Stomach (tissue), 9 donors: Measurements from ENCODE around the gene TFAP2A. TPM values are rescaled to one million over a fixed set of nuclear protein-coding genes. Genes with fewer than 3 reads are reported as not detected.
A peak's percentile ranks its signal among the peaks of the same experiment; 100 is the strongest.

Source experiments
- DNase-seq, 2 donors: peaks; one replicate each; pipeline versions ENCODE4 v3.0.0 to v3.0.0-alpha.2; 2013 to 2019
- H3K27ac ChIP-seq, 5 donors: fragments of 200-600 bp in 4 of 5; sonication (generic) in 4 of 5; one replicate each; pipeline ENCODE4 v1.5.1; 2013 to 2019; ENCODE audit warnings: mild to moderate bottlenecking in 1 of 5, moderate library complexity in 1 of 5
- H3K27me3 ChIP-seq, 3 donors: fragments of 200-600 bp; sonication (generic); one replicate each; pipeline ENCODE4 v1.5.1; 2017 to 2019; ENCODE audit warnings: mixed run types in 1 of 3
- H3K36me3 ChIP-seq, 4 donors: fragments of 200-600 bp; sonication (generic); 1 replicate in 3 of 4; 2 replicates in 1 of 4; pipeline ENCODE4 v1.5.1; 2016 to 2019
- H3K4me1 ChIP-seq, 4 donors: fragments of 200-600 bp; sonication (generic); one replicate each; pipeline ENCODE4 v1.5.1; 2016 to 2019
- H3K4me3 ChIP-seq, 4 donors: fragments of 200-600 bp; sonication (generic) in 3 of 4; one replicate each; pipeline ENCODE4 v1.5.1; 2016 to 2019; ENCODE audit warnings: mild to moderate bottlenecking in 1 of 4
- H3K9me3 ChIP-seq, 4 donors: fragments of 200-600 bp; sonication (generic); one replicate each; pipeline ENCODE4 v1.5.1; 2016 to 2019
- EP300 ChIP-seq: sonication (generic); formaldehyde crosslinking; IDR thresholded peaks from one replicate; pipeline ENCODE4 v1.6.1; 2017; ENCODE audit warnings: antibody characterized with exemption
- POLR2A ChIP-seq, 4 donors: fragments of 450-650 bp; IDR thresholded peaks; one replicate each; pipeline ENCODE4 v1.6.1; 2016; ENCODE audit warnings: antibody characterized with exemption in 4 of 4, control low read depth in 2 of 4, mild to moderate bottlenecking in 1 of 4, moderate library complexity in 1 of 4
- POLR2AphosphoS5 ChIP-seq, 3 donors: sonication (generic); formaldehyde crosslinking; IDR thresholded peaks; one replicate each; pipeline ENCODE4 v1.6.1; 2016; ENCODE audit warnings: antibody characterized with exemption in 3 of 3
- WGBS, 5 donors: extraction: QIAGEN DNeasy Blood & Tissue Kit in 3 of 5; methylation state at CpG; one replicate each; pipeline versions ENCODE4 v1.1.5 to v1.1.7; 2013 to 2018; 5-methylcytosine and 5-hydroxymethylcytosine counted together
- intact Hi-C: fragments of 100-400 bp; cut with DNase I; formaldehyde crosslinking; loops from one replicate; pipeline ENCODE4 v1.15.1; 2023; ENCODE audit warnings: low total_unique reads
- polyA plus RNA-seq, 3 donors: library from polyadenylated mRNA; stranded (reverse); fragments of 200-250 nt; gene quantifications; one replicate each; pipeline ENCODE4 v1.2.3, GENCODE V29; 2013
- total RNA-seq, 5 donors: library from RNA; depleted of rRNA; stranded (reverse); fragments of >200 nt; gene quantifications; one replicate each; pipeline versions ENCODE4 v1.1.0 to v1.2.3, GENCODE V29; 2014 to 2016
- TF ChIP-seq, protein P1 (sequence below), 7 experiments: fragments of 450-650 bp in 4 of 7; fragments of 200-600 bp in 3 of 7; sonication (generic) in 3 of 7; IDR thresholded peaks; one replicate each; pipeline ENCODE4 v1.5.1; 2016 to 2019; ENCODE audit warnings: antibody characterized with exemption in 7 of 7, control low read depth in 2 of 7, mild to moderate bottlenecking in 1 of 7
- donor health status: healthy with polysubstance abuse.
- donor health status: Bipolar disorder and iron deficiency.
- donor health status: healthy.

The TFAP2A gene
- total and polyA plus RNA-seq, 8 donors, result 0.18 to 10.1 (median 0.50) TPM; not detected in 5

DNA sequence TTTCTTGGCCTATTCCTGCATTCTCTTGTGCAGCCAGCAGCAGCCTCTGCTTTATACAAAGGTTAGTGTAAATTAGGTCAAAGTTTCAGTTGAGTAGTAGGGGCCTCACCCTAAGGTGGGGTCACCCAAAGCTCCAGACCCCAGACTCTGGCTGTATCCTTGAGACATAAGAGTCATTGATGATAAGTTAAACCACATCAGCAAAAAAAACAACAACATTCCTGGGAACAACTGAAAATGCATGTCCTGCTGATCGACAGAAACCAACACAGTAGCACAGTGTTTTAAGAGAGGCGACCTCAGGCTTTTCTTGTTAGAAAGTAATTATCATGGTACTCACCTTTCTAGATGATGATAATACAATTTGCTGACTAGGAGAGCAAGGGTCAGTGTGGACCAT, 52.6 kb downstream of the TFAP2A start:
- intact Hi-C loops, result no loop called here
- Histone ChIP-seq H3K4me1 (no peaks in the 10 kb centered on the region), H3K27me3 (peaks cover 0 to under 1% (median 0%) of the 10 kb centered on the region in 3 donors), H3K9me3 (no peaks in the 10 kb centered on the region), H3K4me3 (no peak overlapping the region), H3K36me3 (no peaks in the 10 kb centered on the region), H3K27ac (no peak overlapping the region)
- DNase-seq, result no peak
- WGBS, 5 donors, result 57 to 72% (median 62%) methylated on average over 2 of the region's 2 CpGs
- TF ChIP-seq POLR2AphosphoS5 (IDR thresholded peaks at IDR 0.05), result no peak
- TF ChIP-seq, protein P1, sequence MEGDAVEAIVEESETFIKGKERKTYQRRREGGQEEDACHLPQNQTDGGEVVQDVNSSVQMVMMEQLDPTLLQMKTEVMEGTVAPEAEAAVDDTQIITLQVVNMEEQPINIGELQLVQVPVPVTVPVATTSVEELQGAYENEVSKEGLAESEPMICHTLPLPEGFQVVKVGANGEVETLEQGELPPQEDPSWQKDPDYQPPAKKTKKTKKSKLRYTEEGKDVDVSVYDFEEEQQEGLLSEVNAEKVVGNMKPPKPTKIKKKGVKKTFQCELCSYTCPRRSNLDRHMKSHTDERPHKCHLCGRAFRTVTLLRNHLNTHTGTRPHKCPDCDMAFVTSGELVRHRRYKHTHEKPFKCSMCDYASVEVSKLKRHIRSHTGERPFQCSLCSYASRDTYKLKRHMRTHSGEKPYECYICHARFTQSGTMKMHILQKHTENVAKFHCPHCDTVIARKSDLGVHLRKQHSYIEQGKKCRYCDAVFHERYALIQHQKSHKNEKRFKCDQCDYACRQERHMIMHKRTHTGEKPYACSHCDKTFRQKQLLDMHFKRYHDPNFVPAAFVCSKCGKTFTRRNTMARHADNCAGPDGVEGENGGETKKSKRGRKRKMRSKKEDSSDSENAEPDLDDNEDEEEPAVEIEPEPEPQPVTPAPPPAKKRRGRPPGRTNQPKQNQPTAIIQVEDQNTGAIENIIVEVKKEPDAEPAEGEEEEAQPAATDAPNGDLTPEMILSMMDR (IDR thresholded peaks at IDR 0.05), result no peak
- TF ChIP-seq EP300, result no peak
- no peak for TF ChIP-seq POLR2A (IDR thresholded peaks at IDR 0.05)

- H3K27ac ChIP-seq, result no peak overlapping the region
- WGBS, 5 donors, result 65 to 92% (median 89%) methylated on average over 4 of the region's 4 CpGs
- H3K4me1 ChIP-seq, result no peaks in the 10 kb centered on the region
- intact Hi-C loops, result no loop called here
- DNase-seq, result no peak
- H3K4me3 ChIP-seq, result no peak overlapping the region
- no peaks in the 10 kb centered on the region for H3K9me3 ChIP-seq
- TF ChIP-seq, protein P1 (IDR thresholded peaks at IDR 0.05), result no peak
- no peak for TF ChIP-seq POLR2A (IDR thresholded peaks at IDR 0.05)
- TF ChIP-seq EP300, result no peak
- TF ChIP-seq POLR2AphosphoS5 (IDR thresholded peaks at IDR 0.05), result no peak
- no peaks in the 10 kb centered on the region for H3K36me3 ChIP-seq
- peaks cover 0 to 3% (median 0%) of the 10 kb centered on the region in 3 donors for H3K27me3 ChIP-seq
These were observed 53.4 kb downstream of the TFAP2A start for GRCh38 chr6:10361428-10361827.

DNA sequence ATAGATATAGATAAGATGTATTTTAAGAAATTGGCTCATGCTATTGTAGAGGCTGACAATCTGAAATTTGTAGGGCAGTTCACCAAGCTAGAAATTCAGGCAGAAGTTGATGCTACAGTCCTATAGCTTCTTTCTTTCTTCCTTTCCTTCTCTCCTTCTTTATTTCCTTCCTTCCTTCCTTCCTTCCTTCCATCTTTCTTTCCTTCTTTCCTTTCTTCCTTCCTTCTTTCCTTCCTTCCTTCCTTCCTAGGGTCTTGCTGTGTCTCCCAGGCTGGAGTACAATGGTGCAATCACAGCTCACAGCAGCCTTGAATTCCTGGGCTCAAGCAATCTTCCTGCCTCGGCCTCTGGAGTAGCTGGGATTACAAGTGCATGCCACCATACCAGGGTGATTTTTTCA, 55.3 kb downstream of the TFAP2A start:
- Histone ChIP-seq H3K4me1 (no peaks in the 10 kb centered on the region), H3K27me3 (peaks cover 0 to 3% (median 0%) of the 10 kb centered on the region in 3 donors), H3K27ac (no peak overlapping the region), H3K36me3 (no peaks in the 10 kb centered on the region), H3K9me3 (no peaks in the 10 kb centered on the region), H3K4me3 (no peak overlapping the region)
- 53 to 83% (median 77%) methylated on average over 1 of the region's 1 CpG for WGBS, 5 donors
- TF ChIP-seq POLR2A (IDR thresholded peaks at IDR 0.05) (no peak), POLR2AphosphoS5 (IDR thresholded peaks at IDR 0.05) (no peak), EP300 (no peak)
- TF ChIP-seq, protein P1 (IDR thresholded peaks at IDR 0.05), result no peak
- no peak for DNase-seq
- intact Hi-C loops, result no loop called here

- peaks cover 0 to 3% (median 0%) of the 10 kb centered on the region in 3 donors for H3K27me3 ChIP-seq
- H3K36me3 ChIP-seq, result no peaks in the 10 kb centered on the region
- TF ChIP-seq POLR2AphosphoS5 (IDR thresholded peaks at IDR 0.05) (no peak), EP300 (no peak), POLR2A (IDR thresholded peaks at IDR 0.05) (no peak)
- TF ChIP-seq, protein P1 (IDR thresholded peaks at IDR 0.05), result no peak
- no peaks in the 10 kb centered on the region for H3K4me1 ChIP-seq
- intact Hi-C loops, result no loop called here
- no peak overlapping the region for H3K27ac ChIP-seq
- H3K9me3 ChIP-seq, result peaks cover 0 to 9% (median 0%) of the 10 kb centered on the region in 4 donors
- WGBS, 5 donors, result 30 to 62% (median 42%) methylated on average over 6 of the region's 6 CpGs
- H3K4me3 ChIP-seq, result no peak overlapping the region
- DNase-seq, result peak in 1 of 2 donors; percentile 13
These were observed 59.7 kb downstream of the TFAP2A start for GRCh38 chr6:10355115-10355702.
